SK-N-SH treated with all-trans-retinoic acid at 6 μM for 48 hours (cell line): ENCODE results near the gene DAGLB.

Experiments used
- BACH2 ChIP-seq: fragments of 250-450 bp; sonication (Bioruptor Pico); IDR thresholded peaks from 2 replicates; pipeline ENCODE4 v1.9.0; 2021; ENCODE audit warnings: mild to moderate bottlenecking, borderline replicate concordance
- OSR1 ChIP-seq: fragments of 250-450 bp; sonication (Bioruptor Pico); IDR thresholded peaks from 2 replicates; pipeline ENCODE4 v1.8.0; 2022; ENCODE audit warnings: moderate library complexity, mild to moderate bottlenecking, inconsistent platforms
- PATZ1 ChIP-seq: fragments of 250-450 bp; sonication (Bioruptor Pico); IDR thresholded peaks from 2 replicates; pipeline ENCODE4 v1.8.0; 2020; ENCODE audit warnings: mild to moderate bottlenecking, moderate library complexity, borderline replicate concordance
- RARB ChIP-seq: fragments of 250-450 bp; sonication (Bioruptor Pico); IDR thresholded peaks from 2 replicates; pipeline ENCODE4 v1.8.0; 2021; ENCODE audit warnings: mild to moderate bottlenecking, moderate library complexity
- SNAI2 ChIP-seq: fragments of 250-450 bp; sonication (Bioruptor Pico); IDR thresholded peaks from 2 replicates; pipeline ENCODE4 v1.5.0; 2020; ENCODE audit warnings: mild to moderate bottlenecking, moderate library complexity
- TOX ChIP-seq: fragments of 250-450 bp; sonication (Bioruptor Pico); IDR thresholded peaks from 2 replicates; pipeline ENCODE4 v1.8.0; 2021; ENCODE audit warnings: mild to moderate bottlenecking, moderate library complexity, borderline replicate concordance
- TSHZ2 ChIP-seq: fragments of 250-450 bp; sonication (Bioruptor Pico); IDR thresholded peaks from 2 replicates; pipeline ENCODE4 v1.5.0; 2020; ENCODE audit warnings: mild to moderate bottlenecking, moderate library complexity
- ZNF70 ChIP-seq: fragments of 450-650 bp; formaldehyde crosslinking; IDR thresholded peaks from 2 replicates; pipeline ENCODE4 v1.5.0; 2020; ENCODE audit warnings: mild to moderate bottlenecking, moderate library complexity

GRCh38 chr7:6389728-6390127 is 58.0 kb downstream of the DAGLB start:
- TF ChIP-seq TSHZ2 (no peak), ZNF70 (CRISPR knock-in tag) (no peak), PATZ1 (CRISPR knock-in tag) (no peak), BACH2 (no peak), SNAI2 (CRISPR knock-in tag) (no peak), RARB (CRISPR knock-in tag) (no peak), OSR1 (CRISPR knock-in tag) (no peak), TOX (CRISPR knock-in tag) (no peak)
